Activated naive CD8-positive, alpha-beta T cell treated with anti-CD3 and anti-CD28 coated beads, Interleukin-2, amount 10 ng/mL, durations not matched to agents 7 days and 5 days (primary cell): Measurements from ENCODE around the gene NEK3. TPM values are rescaled to one million over a fixed set of nuclear protein-coding genes. Genes with fewer than 3 reads are reported as not detected.

Experiments used
- ATAC-seq: fragments of 150-1000 bp; cut with Tn5 transposase; one replicate; pipeline ENCODE4 v1.10.0; 2021; ENCODE audit warnings: low read depth, moderate library complexity
- POLR2A ChIA-PET: fragments of 350-600 bp; sonication (Branson Sonifier 250); formaldehyde crosslinking; loops from one replicate; lab custom pipeline; 2021; ENCODE audit warnings: antibody characterized with exemption; lab: Charles Lee
- DNase-seq: peaks from one replicate; pipeline ENCODE4 v3.0.0; 2021
- H3K27ac Mint-ChIP-seq: one replicate; pipeline ENCODE4 v1.8.0; 2022; ENCODE audit warnings: mild to moderate bottlenecking, mixed read lengths
- H3K27me3 Mint-ChIP-seq: one replicate; pipeline ENCODE4 v1.8.0; 2022; ENCODE audit warnings: mild to moderate bottlenecking, moderate library complexity, mixed read lengths
- H3K36me3 Mint-ChIP-seq: one replicate; pipeline ENCODE4 v1.8.0; 2021; ENCODE audit warnings: mild to moderate bottlenecking, mixed read lengths
- H3K4me1 Mint-ChIP-seq: one replicate; pipeline ENCODE4 v1.8.0; 2021; ENCODE audit warnings: mixed read lengths
- H3K4me3 Mint-ChIP-seq: one replicate; pipeline ENCODE4 v1.8.0; 2022; ENCODE audit warnings: mild to moderate bottlenecking, moderate library complexity, mixed read lengths
- H3K9me3 Mint-ChIP-seq: one replicate; pipeline ENCODE4 v1.8.0; 2021; ENCODE audit warnings: mixed read lengths
- total RNA-seq, 2 experiments: library from RNA; stranded (reverse); gene quantifications; one replicate each; pipeline ENCODE4 v1.2.3, GENCODE V29; 2021

The NEK3 gene
- total RNA-seq, 2 experiments from 2014 or later, result 2.1 TPM

GRCh38 chr13:52161181-52161646 is 1.8 kb upstream of the NEK3 start:
- Mint-ChIP-seq H3K9me3 (no peaks in the 10 kb centered on the region), H3K36me3 (peaks cover 3% of the 10 kb centered on the region), H3K27ac (no peak overlapping the region), H3K4me3 (no peak overlapping the region), H3K27me3 (peaks cover 23% of the 10 kb centered on the region), H3K4me1 (peaks cover 23% of the 10 kb centered on the region)
- POLR2A ChIA-PET, result no interaction called here
- DNase-seq, result no peak
- no peak for ATAC-seq

DNA sequence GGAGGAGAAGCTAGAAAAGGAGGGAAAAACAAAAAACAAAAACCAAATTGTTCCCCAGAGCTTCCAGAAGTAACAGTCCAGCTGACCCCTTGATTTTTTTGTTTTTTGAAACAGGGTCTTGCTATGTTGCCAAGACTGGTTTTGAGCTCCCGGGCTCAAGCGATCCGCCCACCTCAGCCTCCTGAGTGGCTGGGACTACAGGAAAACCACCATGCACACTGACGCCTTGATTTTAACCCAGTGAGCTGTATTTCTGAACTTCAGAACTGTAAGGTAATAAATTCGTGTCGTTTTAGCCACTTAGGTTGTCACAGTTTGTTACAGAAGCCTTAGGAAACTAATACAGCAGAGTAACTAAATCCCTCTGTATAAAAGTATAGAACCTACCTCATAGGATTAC is 1.1 kb upstream of the NEK3 start:
- Mint-ChIP-seq H3K27me3 (peaks cover 23% of the 10 kb centered on the region), H3K4me1 (peaks cover 23% of the 10 kb centered on the region), H3K9me3 (no peaks in the 10 kb centered on the region), H3K36me3 (peaks cover 2% of the 10 kb centered on the region), H3K4me3 (peak overlapping the region; percentile 23), H3K27ac (no peak overlapping the region)
- POLR2A ChIA-PET, result interaction anchor here (1.6 kb wide), 1 partner anchor 16 kb away, joined by 3 read pairs; no protein-coding TSS in a partner anchor
- DNase-seq (no peak), ATAC-seq (no peak)

DNA sequence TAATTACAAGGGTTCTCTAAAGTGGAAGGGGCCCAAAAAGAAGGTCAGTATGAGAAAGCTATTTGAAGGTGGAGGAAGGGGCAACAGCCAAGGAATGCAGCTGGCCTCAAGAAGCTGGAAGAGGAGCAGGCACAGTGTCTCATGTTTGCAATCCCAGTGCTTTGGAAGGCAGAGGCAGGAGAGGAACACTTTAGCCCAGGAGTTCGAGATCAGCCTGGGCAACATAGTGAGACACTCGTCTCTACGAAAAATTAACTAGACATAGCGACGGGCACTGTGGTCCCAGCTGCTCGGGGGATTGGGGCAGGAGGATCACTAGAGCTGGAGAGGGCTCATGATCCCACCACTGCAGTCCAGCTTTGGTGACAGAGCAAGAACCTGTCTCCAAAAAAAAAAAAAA is 656 bp upstream of the NEK3 start:
- Mint-ChIP-seq H3K36me3 (no peaks in the 10 kb centered on the region), H3K27ac (no peak overlapping the region), H3K4me1 (peaks cover 23% of the 10 kb centered on the region), H3K4me3 (peak overlapping the region; percentile 80), H3K9me3 (no peaks in the 10 kb centered on the region), H3K27me3 (peaks cover 23% of the 10 kb centered on the region)
- ATAC-seq, result no peak
- POLR2A ChIA-PET, result interaction anchor here (1.6 kb wide), 1 partner anchor 17 kb away, joined by 3 read pairs; no protein-coding TSS in a partner anchor
- DNase-seq, result no peak

GRCh38 chr13:52158629-52159158 is 703 bp downstream of the NEK3 start:
- ATAC-seq, result peak; percentile 5

GRCh38 chr13:52156724-52157261 is 2.6 kb downstream of the NEK3 start:
- no peaks in the 10 kb centered on the region for H3K9me3 Mint-ChIP-seq
- POLR2A ChIA-PET, result interaction anchor here (1.4 kb wide), 1 partner anchor 37 kb away, joined by 3 read pairs; no protein-coding TSS in a partner anchor

More at GRCh38 chr13:52158629-52159158, 703 bp downstream of the NEK3 start:
- no peaks in the 10 kb centered on the region for H3K9me3 Mint-ChIP-seq
- peaks cover 27% of the 10 kb centered on the region for H3K27me3 Mint-ChIP-seq
- H3K4me1 Mint-ChIP-seq, result peaks cover 21% of the 10 kb centered on the region
- POLR2A ChIA-PET, result no interaction called here
- H3K4me3 Mint-ChIP-seq, result peak overlapping the region; percentile 80
- no peak overlapping the region for H3K27ac Mint-ChIP-seq
- no peaks in the 10 kb centered on the region for H3K36me3 Mint-ChIP-seq
- DNase-seq, result no peak

GRCh38 chr13:52155177-52155576 is 4.2 kb downstream of the NEK3 start:
- Mint-ChIP-seq H3K27ac (no peak overlapping the region), H3K4me3 (no peak overlapping the region)
- no peak for ATAC-seq

More at GRCh38 chr13:52156724-52157261, 2.6 kb downstream of the NEK3 start:
- H3K27ac Mint-ChIP-seq, result no peak overlapping the region
- peaks cover 14% of the 10 kb centered on the region for H3K4me1 Mint-ChIP-seq
- DNase-seq (no peak), ATAC-seq (no peak)
- no peak overlapping the region for H3K4me3 Mint-ChIP-seq
- H3K36me3 Mint-ChIP-seq, result no peaks in the 10 kb centered on the region
- peaks cover 27% of the 10 kb centered on the region for H3K27me3 Mint-ChIP-seq

DNA sequence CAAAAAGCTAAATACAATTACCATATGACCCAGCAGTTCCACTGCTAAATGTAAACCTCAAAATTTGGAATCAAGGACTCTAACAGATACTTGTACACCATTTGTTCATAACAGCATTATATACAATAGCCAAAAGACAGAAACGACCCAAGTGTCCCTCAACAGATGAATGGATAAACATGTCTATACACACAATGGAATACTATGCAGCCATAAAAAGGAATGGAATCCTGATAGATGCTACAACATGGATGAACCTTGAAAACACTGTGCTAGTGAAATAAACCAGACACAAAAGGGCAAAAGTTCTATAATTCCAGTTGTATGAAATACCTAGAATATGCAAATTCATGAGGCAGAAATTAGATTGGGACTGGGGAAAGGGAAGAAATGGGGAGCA is 12.2 kb downstream of the NEK3 start:
- H3K36me3 Mint-ChIP-seq, result no peaks in the 10 kb centered on the region
- DNase-seq (no peak), ATAC-seq (no peak)
- peaks cover 2% of the 10 kb centered on the region for H3K9me3 Mint-ChIP-seq
- H3K4me3 Mint-ChIP-seq, result no peak overlapping the region
- POLR2A ChIA-PET, result no interaction called here
- H3K4me1 Mint-ChIP-seq, result no peaks in the 10 kb centered on the region
- H3K27ac Mint-ChIP-seq, result no peak overlapping the region
- no peaks in the 10 kb centered on the region for H3K27me3 Mint-ChIP-seq

More at GRCh38 chr13:52155177-52155576, 4.2 kb downstream of the NEK3 start:
- Mint-ChIP-seq H3K4me1 (peaks cover 13% of the 10 kb centered on the region), H3K27me3 (peaks cover 27% of the 10 kb centered on the region), H3K36me3 (no peaks in the 10 kb centered on the region), H3K9me3 (no peaks in the 10 kb centered on the region)
- POLR2A ChIA-PET, result no interaction called here
- no peak for DNase-seq

GRCh38 chr13:52141299-52141698 is 18.1 kb downstream of the NEK3 start:
- Mint-ChIP-seq H3K4me1 (no peaks in the 10 kb centered on the region), H3K4me3 (no peak overlapping the region), H3K36me3 (no peaks in the 10 kb centered on the region), H3K27me3 (peaks cover 3% of the 10 kb centered on the region), H3K9me3 (no peaks in the 10 kb centered on the region), H3K27ac (no peak overlapping the region)
- POLR2A ChIA-PET, result no interaction called here
- ATAC-seq, result no peak
- no peak for DNase-seq

DNA sequence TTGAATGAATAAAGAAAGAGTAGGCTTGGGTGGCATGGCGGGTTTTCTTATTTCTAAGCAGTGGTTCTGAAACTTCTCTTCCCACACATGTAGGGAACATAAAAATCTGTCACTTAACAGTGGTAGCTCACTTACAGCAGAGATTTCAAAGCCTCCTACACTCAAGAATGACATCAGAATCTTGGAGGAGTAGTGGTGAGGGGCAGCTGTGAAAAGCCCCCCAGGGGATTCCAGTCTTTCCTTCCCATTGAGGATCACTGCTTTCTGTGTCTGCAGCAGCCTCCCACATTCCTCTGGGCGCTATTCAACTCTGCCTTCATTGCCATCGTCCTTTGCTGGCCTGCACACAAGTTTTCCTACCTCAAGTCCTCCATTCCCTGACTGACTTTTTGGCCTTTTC is 21.9 kb downstream of the NEK3 start:
- no peaks in the 10 kb centered on the region for H3K4me1 Mint-ChIP-seq
- H3K27me3 Mint-ChIP-seq, result peaks cover 3% of the 10 kb centered on the region
- ATAC-seq, result no peak
- no peaks in the 10 kb centered on the region for H3K9me3 Mint-ChIP-seq
- H3K27ac Mint-ChIP-seq, result no peak overlapping the region
- H3K36me3 Mint-ChIP-seq, result no peaks in the 10 kb centered on the region
- POLR2A ChIA-PET, result no interaction called here
- DNase-seq, result no peak
- H3K4me3 Mint-ChIP-seq, result no peak overlapping the region

- DNase-seq, result no peak
- H3K27ac Mint-ChIP-seq, result no peak overlapping the region
- no peaks in the 10 kb centered on the region for H3K4me1 Mint-ChIP-seq
- H3K36me3 Mint-ChIP-seq, result no peaks in the 10 kb centered on the region
- ATAC-seq, result no peak
- no peaks in the 10 kb centered on the region for H3K9me3 Mint-ChIP-seq
- H3K4me3 Mint-ChIP-seq, result no peak overlapping the region
- H3K27me3 Mint-ChIP-seq, result peaks cover 3% of the 10 kb centered on the region
- POLR2A ChIA-PET, result no interaction called here
Observed at GRCh38 chr13:52136763-52137162, 22.6 kb downstream of the NEK3 start.

DNA sequence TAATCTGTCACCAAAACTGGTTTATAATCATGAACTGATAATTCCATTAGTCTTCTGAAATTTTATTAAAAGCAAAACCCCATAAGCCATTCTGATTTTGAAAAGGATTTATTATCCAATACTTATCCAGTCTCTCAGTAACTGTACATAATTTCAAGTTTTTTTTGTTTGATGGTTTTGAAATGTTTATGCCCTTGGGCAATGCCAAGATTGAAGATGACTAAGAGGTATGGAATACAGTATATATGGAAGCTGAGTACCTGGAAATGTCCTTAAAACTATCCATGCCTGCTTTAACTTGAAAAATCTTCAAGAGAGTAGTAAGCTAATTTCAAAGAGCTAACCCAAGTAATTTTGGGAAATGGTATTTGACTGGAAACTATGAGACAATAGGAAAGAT is 28.8 kb downstream of the NEK3 start:
- H3K36me3 Mint-ChIP-seq, result no peaks in the 10 kb centered on the region
- ATAC-seq, result no peak
- H3K27me3 Mint-ChIP-seq, result peaks cover 7% of the 10 kb centered on the region
- no peak overlapping the region for H3K4me3 Mint-ChIP-seq
- no peak overlapping the region for H3K27ac Mint-ChIP-seq
- no peaks in the 10 kb centered on the region for H3K9me3 Mint-ChIP-seq
- POLR2A ChIA-PET, result no interaction called here
- peaks cover 11% of the 10 kb centered on the region for H3K4me1 Mint-ChIP-seq
- no peak for DNase-seq

DNA sequence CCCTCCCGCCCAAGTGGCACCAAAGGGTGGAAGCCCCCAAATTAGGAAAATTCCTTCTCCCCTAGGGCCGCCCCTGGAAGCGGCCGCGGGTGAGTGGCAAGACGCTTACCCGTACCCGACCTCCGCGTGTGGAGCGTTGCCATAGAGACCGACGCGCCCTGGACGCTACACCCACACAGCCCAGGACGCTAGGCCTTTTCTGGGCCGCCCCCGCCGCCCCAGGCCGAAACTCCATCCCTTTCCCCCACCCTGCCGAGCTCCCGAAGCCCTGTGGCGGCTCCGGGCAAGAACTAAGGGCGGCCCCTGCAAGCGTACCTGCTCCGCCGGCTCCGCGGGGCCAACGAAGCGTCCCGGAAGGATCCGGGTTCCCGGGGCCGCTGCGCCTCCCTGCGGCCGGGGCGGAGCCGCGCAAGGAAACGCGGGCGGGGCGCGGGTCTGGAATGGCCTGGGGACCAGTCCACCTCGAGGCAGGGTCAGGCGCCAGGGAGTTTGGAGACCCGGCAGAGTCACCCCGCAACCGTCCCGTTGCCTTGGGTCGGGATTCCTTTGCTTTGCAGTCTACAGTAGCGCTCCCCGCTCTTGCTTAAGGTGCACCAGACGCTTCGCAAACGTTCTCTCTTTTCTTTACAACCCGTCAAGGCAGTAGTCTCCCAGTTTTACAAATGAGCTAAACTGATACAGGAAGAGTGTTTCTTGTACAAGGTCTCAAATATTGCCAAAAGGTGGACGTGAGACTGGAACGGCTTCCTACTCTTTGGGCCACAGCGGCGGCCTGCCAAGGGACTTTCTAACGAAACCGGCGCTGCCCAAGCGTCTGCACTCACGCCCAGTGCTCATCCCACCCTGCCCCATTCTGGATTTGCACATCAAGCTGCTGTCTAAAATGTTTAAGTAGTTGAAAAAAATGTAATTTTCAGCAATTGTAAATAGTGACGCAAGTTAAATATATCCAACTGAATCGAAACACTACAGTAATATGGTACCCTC is 30.4 kb downstream of the NEK3 start, which contains the start of gene NEK5:
Gene NEK5 (minus strand): TSS at position 360 of the 987 bp plus-strand sequence. CDS start 1,591 bp downstream, outside the sequence.
- Mint-ChIP-seq H3K4me1 (peaks cover 11% of the 10 kb centered on the region), H3K36me3 (no peaks in the 10 kb centered on the region), H3K27ac (no peak within 1 kb of the TSS), H3K27me3 (peaks cover 9% of the 10 kb centered on the region), H3K9me3 (no peaks in the 10 kb centered on the region), H3K4me3 (peak within 1 kb of the TSS; percentile 85)
- POLR2A ChIA-PET, result no interaction called here
- peak; percentile 87 for ATAC-seq
- DNase-seq, result peak; percentile 79
